HG03280 (cell line): ENCODE measurements around the gene RBM8A.

Experiments
- ATAC-seq: cut with Tn5 transposase; IDR thresholded peaks from one replicate; pipeline ENCODE4 v1.9.1; 2021; ENCODE audit warnings: mild to moderate bottlenecking, moderate library complexity; ENCODE audit not compliant: unreplicated experiment

Gene RBM8A

GRCh38 chr1:145927063-145927886, at the start of gene RBM8A:
RBM8A (minus strand) TSS chr1:145927484; CDS start chr1:145927426, 58 bp downstream.
- peak; percentile 98 for ATAC-seq

- ATAC-seq, result no peak
These were observed 49.7 kb upstream of the RBM8A start for GRCh38 chr1:145977016-145977415.

- no peak for ATAC-seq
These were observed 47.9 kb upstream of the RBM8A start for GRCh38 chr1:145975216-145975615.

GRCh38 chr1:145974721-145975120, 47.4 kb upstream of the RBM8A start:
- ATAC-seq, result no peak

GRCh38 chr1:145972580-145972979, 45.3 kb upstream of the RBM8A start:
- ATAC-seq, result no peak

GRCh38 chr1:145967288-145967687, 40.0 kb upstream of the RBM8A start:
- no peak for ATAC-seq

- ATAC-seq, result no peak
These were observed 37.9 kb upstream of the RBM8A start for GRCh38 chr1:145965119-145965744.

GRCh38 chr1:145964328-145965118, 37.2 kb upstream of the RBM8A start, which contains the start of the genes ANKRD34A and POLR3GL:
ANKRD34A (minus strand) TSS chr1:145964575; CDS start chr1:145961759, 2,816 bp downstream.
POLR3GL (plus strand) TSS chr1:145964690; CDS start chr1:145974866, 10,176 bp downstream.
- ATAC-seq, result peak; percentile 87

GRCh38 chr1:145963265-145964019, 36.2 kb upstream of the RBM8A start:
- no peak for ATAC-seq

GRCh38 chr1:145962157-145963102, 35.1 kb upstream of the RBM8A start:
- no peak for ATAC-seq

- ATAC-seq, result no peak
These were observed 34.3 kb upstream of the RBM8A start for GRCh38 chr1:145961425-145962156.

GRCh38 chr1:145961109-145961424, 33.8 kb upstream of the RBM8A start:
- no peak for ATAC-seq

- ATAC-seq, result no peak
These were observed 33.3 kb upstream of the RBM8A start for GRCh38 chr1:145960468-145961108.

GRCh38 chr1:145959957-145960467, 32.7 kb upstream of the RBM8A start:
- no peak for ATAC-seq

GRCh38 chr1:145959333-145959732, 32.0 kb upstream of the RBM8A start:
- no peak for ATAC-seq

- no peak for ATAC-seq
These were observed 31.4 kb upstream of the RBM8A start for GRCh38 chr1:145958734-145959133.

- ATAC-seq, result peak; percentile 91
These were observed 30.4 kb upstream of the RBM8A start, which contains the start of gene LIX1L for GRCh38 chr1:145957443-145958319. LIX1L (minus strand) TSS chr1:145958017; CDS start chr1:145957927, 90 bp downstream.
